Gastrocnemius medialis (tissue), 4 donors: ENCODE results near the gene ZNF608.

ENCODE experiments used
- CTCF ChIP-seq, 5 experiments: fragments of 450-650 bp in 3 of 5; fragments of 200-600 bp in 2 of 5; sonication (generic) in 2 of 5; IDR thresholded peaks in 4 of 5; conservative IDR thresholded peaks in 1 of 5; 1 replicate in 4 of 5; 2 replicates in 1 of 5; pipeline ENCODE4 v1.5.1; 2016 to 2019; ENCODE audit warnings: antibody characterized with exemption in 5 of 5, mild to moderate bottlenecking in 3 of 5, moderate library complexity in 3 of 5
- POLR2A ChIP-seq, 2 donors: fragments of 450-650 bp; IDR thresholded peaks; one replicate each; pipeline ENCODE4 v1.6.1; 2017; ENCODE audit warnings: antibody characterized with exemption in 2 of 2, mild to moderate bottlenecking in 2 of 2, moderate library complexity in 2 of 2

- TF ChIP-seq CTCF (IDR thresholded peaks at IDR 0.05 in 4 of 5, conservative IDR thresholded peaks at IDR 0.05 in 1 of 5) (no peak), POLR2A (IDR thresholded peaks at IDR 0.05) (no peak)
Observed at GRCh38 chr5:124742521-124742920, 3.9 kb downstream of the ZNF608 start.
